Measurements from ENCODE around the gene ACBD7.

The ACBD7 gene

DNA sequence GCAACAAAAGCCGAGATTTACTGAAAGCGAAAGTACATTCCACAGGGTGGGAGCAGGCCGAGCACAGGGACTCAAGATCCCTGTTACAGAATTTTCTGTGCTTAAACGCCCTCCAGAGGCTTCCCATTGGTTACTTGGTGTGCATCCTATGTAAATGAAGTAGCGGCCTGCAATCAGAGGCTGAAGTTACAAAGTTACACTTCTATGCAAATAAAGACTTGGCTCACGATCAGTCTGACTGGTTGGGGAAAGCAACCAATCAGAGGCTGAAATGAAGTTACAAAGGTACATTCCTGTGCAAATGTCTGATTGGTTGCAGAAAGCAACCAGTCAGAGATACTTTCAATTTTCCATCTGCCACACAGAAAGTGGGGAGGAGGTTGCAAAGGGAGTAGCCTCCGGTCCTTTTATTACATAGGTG lies 4.1 kb downstream of the ACBD7 start:
- FAIRE-seq, result no peak

DNA sequence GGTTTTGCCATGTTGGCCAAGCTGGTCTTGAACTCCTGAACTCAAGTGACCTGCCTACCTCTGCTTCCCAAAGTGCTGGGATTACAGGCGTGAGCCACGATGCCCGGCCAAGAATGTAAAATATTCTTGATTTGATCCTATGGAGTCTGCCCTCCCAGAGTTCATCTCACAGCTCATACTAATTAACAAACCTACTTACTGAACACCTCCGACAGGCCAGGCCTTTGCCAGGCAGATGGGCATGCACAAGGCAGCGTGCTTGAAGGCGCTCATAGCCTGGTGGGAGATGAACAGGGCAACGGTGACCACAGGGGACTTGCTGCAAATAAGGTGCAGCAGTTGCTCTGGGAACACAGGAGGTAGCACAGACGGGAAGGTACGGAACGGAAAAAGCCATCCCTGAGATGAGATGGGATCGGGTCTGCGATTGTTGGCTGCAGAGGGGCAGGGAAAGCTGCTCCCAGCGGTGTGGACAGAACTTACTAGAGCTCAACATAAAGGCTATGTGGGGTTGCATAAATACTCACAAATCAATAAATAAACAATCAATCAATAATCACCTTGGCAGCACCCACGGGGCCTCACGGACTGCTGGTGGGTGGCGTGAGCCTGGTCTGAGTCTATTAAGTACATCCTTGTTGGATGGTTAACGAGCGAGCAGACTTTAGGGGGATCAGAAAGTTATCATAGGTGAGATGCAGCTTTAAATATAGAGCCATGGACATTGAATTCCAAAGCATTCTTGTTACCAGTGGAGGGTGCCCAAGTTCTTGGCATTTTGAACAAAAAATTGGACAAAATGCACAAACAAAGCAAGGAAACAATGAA lies 4.7 kb downstream of the ACBD7 start:
- no peak for FAIRE-seq

DNA sequence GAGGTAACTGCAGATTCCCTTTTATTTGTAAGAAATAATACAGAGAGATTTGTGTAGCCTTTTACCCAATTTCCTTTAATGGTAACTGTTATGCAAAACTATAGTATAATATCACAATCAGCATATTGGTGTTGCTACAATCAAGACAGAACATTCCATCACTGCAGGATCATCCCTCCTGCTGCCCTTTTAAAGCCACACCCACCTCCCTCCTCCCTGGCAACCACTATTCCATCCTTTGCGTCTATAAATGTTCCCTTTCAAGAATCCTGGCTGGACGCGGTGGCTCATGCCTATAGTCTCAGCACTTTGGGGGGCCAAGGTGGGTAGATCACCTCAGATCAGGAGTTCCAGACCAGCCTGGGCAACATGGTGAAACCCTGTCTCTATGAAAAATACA lies 13.2 kb downstream of the ACBD7 start:
- FAIRE-seq, result no peak

- FAIRE-seq, result no peak
Observed at GRCh38 chr10:15072358-15072757, 16.2 kb downstream of the ACBD7 start.

DNA sequence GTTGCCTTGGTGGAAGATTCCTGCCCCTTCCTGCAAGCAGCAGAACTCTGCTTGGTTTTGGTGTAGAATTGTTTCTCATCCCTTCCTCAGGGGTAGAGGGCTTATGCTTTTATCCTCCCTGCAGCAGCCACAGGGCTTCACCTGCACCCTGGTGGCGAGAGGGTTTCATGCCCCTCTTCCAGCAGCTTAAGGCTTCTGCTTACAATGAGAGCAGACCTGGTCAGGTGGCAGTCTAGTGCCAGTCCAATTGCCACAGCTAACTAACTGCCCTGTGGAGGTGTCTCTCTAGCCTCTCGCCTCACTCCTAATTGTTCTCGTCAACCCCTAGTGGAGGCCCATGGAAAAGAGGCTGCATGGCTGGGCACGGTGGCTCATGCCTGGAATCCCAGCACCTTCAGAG lies 19.3 kb downstream of the ACBD7 start:
- no peak for FAIRE-seq

DNA sequence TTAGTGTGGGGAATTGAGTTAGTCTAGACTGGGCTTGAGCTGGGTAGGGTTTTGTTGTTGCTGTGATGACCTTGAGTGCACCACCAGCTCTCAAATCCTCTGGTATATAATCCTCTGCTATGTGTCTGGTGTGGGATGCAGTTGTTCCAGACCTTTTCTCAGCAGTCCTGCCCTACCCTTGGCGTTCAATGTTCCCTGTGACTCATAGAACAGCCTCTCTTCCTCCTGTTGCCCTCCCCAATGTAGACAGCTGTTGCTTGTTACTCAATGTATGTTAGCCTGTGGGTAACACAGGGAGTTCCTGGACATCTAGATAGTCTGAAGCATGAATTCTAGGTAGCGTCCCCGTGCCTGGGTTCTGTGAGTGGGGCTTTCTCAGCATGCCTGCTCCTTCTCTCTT lies 19.8 kb downstream of the ACBD7 start:
- FAIRE-seq, result no peak

DNA sequence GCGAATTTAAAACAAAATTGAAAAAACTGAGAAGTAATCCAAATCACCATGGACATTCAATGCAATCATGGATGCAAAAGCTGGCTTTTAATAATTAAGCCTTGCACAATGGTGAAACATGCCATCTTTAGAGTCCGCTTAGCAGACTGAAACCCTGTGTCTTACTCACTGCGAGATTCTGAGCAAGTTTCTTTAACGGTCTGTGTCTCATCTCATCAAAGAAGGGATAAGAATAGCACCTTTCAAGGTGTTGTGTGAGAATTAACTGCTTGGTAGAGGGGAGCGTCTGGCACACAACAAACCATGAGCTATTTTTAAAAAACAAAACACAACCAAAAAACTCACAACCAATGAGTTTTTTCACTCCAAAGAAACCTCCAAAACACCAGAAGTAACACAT lies 21.4 kb downstream of the ACBD7 start:
- FAIRE-seq, result no peak

- no peak for FAIRE-seq
Observed at GRCh38 chr10:15060638-15061037, 27.9 kb downstream of the ACBD7 start.

GRCh38 chr10:15059914-15060313 lies 28.7 kb downstream of the ACBD7 start:
- FAIRE-seq, result no peak

GRCh38 chr10:15058689-15059088 lies 29.9 kb downstream of the ACBD7 start:
- FAIRE-seq, result no peak

DNA sequence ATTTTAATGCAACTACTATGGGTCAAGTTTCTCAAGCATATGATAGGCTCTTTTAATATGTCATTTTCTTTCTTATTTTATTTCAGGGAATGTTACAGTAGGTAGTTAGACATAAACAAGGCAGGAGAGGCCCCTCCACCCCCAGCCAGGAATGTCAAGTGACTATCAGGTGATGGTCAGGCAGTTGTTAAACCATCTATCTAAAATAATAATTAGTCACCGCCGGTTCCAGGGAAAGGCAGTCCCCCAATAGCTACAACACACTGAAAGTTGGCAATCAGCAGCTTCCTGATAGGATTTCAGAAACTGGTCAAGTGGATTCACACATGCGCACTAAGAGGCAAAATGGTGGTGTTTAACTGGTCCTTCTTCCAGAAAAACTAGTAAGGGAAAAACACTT lies 35.5 kb downstream of the ACBD7 start:
- no peak for FAIRE-seq

GRCh38 chr10:15052121-15052520 lies 36.5 kb downstream of the ACBD7 start:
- FAIRE-seq, result no peak

- no peak for FAIRE-seq
Observed at GRCh38 chr10:15049533-15049932, 39.0 kb downstream of the ACBD7 start.

DNA sequence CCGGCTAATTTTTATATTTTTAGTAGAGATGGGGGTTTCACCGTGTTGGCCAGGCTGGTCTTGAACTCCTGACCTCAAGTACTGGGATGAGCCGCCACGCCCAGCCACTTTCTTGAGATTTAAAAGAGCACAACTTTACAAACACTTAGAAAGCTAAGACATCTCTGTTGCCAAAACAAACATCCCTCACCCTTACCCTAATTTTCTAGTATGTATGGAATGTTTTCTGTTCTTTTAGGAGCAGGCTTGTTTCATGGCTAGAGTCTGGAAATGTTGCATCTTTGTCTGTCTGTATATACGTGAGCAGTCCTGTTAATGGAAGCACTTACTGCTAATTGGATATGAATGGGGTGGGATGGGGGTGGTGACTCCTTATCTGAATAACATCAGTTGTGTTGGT lies 42.0 kb downstream of the ACBD7 start:
- no peak for FAIRE-seq

GRCh38 chr10:15045380-15045779 lies 43.2 kb downstream of the ACBD7 start:
- no peak for FAIRE-seq

GRCh38 chr10:15043674-15044073 lies 44.9 kb downstream of the ACBD7 start, which contains the start of gene OLAH:
TSS of gene OLAH (plus strand) at chr10:15043943. CDS start at chr10:15047289, 3,346 bp downstream.
- FAIRE-seq, result no peak

DNA sequence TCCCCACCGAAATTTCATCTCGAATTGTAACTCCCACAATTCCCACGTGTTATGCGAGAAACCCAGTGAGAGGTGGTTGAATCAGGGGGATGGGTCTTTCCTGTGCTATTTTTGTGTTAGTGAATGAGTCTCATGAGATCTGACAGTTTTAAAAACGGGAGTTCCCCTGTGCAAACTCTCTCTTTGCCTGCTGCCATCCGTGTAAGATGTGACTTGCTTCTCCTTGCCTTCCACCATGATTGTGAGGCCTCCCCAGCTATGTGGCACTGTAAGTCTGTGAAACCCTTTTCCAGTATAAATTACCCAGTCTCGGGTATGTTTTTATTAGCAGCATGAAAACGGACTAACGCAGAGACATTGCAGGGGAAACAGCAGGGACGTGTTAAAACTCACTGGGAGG lies 50.2 kb downstream of the ACBD7 start:
- no peak for FAIRE-seq

DNA sequence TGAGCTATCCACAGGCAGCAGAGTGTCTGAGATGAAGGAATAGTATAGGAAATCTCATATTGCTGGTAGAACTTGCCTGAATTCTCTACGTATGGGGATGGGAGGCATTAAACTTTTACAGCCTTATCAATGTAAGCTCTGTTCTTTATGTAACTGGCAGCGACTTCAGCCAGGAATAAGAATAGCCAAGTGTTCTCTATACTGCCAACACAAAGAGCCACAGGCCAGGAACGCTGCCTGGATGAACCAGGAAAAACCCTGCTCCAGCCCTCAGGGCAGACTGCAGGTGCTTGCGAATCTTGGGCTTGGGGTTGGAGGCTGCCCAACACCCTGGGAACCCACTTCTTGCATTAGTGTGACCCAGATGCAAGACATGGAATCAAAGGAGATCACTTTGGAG lies 50.9 kb downstream of the ACBD7 start:
- FAIRE-seq, result no peak

GRCh38 chr10:15035385-15036301 lies 52.9 kb downstream of the ACBD7 start:
- no peak for FAIRE-seq

GRCh38 chr10:15027741-15028140 lies 60.8 kb downstream of the ACBD7 start:
- no peak for FAIRE-seq

All from colon (tissue), 2 donors.